ENCODE results near the gene AFF3.
"Not testable (repeated sequence)": the region's sequence is repeated elsewhere in the genome, so short reads cannot be mapped to it uniquely, and the experiment has no call there.

AFF3 gene

DNA sequence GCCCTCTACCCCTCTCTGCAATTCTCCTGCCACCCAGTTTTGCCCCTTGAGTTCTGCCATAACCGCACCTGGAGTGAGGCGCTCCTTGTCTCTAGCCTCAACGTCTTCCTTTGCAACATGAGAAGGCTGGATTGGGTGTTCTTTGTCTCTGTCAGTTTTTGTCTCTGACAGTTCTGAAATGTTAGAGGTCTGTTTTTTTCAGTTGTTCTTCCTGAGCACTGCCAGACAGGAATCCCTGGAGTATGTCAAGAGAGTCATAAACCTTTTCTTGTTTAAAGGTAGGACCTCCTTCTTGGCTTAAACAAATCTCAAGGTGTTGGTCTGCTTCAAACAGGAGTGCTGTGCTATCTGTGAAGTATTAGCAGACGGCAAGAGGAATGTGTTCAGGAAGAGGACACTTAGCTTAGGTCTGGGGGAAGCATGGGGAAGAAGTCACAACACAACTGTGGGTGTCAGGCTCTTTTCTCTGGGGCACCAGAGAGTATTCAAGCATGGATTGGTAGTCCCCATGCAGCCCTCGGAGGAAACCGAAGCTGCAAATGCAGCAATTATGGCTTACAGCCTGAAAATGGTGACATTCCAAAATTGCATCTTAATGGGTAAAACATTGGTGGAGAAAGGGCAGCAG is 32.3 kb downstream of the AFF3 start:
- H3K27ac ChIP-seq, result no peak overlapping the region
- ChIA-PET POLR2A (ENCODE audit: low non-redundant PET) (no interaction called here), CTCF (no interaction called here)
- TF ChIP-seq CTCF (conservative IDR thresholded peaks at IDR 0.05; ENCODE audit: low read depth), result no peak
- DNase-seq (ENCODE audit: low spot score), result no peak

DNA sequence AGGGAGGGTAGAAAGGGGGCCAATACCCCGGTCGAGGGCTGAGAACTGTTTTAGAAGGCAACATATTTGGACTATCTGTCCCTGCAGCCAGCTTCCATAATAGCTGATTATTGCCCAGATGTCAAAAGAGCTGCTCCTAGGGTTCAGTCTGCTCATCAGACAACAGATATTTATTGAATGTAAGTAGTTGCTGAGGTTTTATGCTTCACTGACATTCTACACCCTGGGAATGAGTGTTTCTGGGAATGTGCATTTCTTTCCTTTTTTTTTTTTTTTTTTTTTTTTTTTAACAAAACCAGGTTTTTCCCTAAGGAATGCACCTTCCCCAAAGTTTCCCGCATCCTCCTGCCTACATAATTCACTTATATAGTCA is 33.8 kb downstream of the AFF3 start:
- DNase-seq (ENCODE audit: low spot score); POLR2A ChIA-PET (ENCODE audit: low non-redundant PET); CTCF ChIA-PET; H3K27ac ChIP-seq: not testable (repeated sequence)

DNA sequence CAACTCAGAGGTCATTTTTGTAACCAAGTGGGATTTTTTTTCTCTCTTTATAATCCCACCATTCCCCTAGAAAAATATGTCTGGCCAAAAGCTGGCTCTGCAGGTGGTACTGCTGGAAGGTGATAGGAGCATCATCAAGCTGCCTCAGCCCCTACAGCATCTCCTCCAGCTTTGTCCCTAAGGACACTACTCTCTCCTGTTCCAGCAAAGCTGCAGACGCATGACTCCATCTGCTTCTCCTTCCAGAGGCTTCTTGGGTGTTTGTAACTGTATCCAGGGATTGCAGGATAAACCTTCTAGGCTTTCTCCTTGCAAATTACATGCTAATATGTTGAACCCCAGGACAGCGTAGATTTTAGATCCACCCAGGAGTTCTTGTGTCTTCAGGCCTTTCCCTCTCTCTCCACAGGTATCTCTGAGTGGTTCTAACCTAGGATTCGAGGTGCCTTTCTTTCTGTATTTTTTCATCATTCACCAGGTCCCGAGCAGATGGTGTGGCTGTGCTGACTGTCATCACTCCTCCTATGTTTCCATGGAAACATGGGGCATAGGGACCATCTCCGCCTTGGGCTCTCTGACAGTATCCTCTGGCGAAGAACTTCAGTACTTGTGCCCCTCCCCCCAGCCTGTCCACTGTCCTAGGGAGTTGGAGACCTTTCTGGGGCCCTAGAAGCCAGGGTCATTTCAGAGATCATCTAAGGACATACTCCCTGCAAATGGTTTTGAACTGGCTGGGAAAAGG is 34.3 kb downstream of the AFF3 start:
- no peak for DNase-seq (ENCODE audit: low spot score)
- CTCF ChIA-PET, result interaction anchor here (0.6 kb wide), 1 partner anchor 108 kb away, joined by 3 read pairs; no protein-coding TSS in a partner anchor
- POLR2A ChIA-PET (ENCODE audit: low non-redundant PET), result no interaction called here
- no peak overlapping the region for H3K27ac ChIP-seq
- no peak for TF ChIP-seq CTCF (conservative IDR thresholded peaks at IDR 0.05; ENCODE audit: low read depth)

DNA sequence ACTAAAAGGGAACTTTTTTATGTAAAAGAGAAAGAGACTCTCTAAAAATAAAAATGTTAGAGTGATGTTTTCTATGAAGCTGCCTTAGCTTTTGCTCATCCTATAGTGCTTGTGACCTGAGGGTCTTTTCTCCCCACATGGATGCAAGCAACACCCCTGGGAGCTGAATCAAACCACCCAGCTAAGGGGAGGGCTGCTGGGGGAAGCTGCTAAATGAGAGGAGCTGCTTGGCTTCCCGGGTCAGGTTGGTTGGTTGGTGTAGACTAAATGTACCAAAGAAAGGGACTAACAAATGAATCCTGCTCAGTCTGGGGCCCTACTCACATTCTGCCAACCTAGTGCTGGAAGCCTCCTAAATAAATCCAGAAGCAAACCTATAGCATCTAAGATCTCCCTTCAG is 35.0 kb downstream of the AFF3 start:
- H3K27ac ChIP-seq, result no peak overlapping the region
- POLR2A ChIA-PET (ENCODE audit: low non-redundant PET), result no interaction called here
- no peak for DNase-seq (ENCODE audit: low spot score)
- no peak for TF ChIP-seq CTCF (conservative IDR thresholded peaks at IDR 0.05; ENCODE audit: low read depth)
- CTCF ChIA-PET, result interaction anchor here (0.6 kb wide), 1 partner anchor 108 kb away, joined by 3 read pairs; no protein-coding TSS in a partner anchor

DNA sequence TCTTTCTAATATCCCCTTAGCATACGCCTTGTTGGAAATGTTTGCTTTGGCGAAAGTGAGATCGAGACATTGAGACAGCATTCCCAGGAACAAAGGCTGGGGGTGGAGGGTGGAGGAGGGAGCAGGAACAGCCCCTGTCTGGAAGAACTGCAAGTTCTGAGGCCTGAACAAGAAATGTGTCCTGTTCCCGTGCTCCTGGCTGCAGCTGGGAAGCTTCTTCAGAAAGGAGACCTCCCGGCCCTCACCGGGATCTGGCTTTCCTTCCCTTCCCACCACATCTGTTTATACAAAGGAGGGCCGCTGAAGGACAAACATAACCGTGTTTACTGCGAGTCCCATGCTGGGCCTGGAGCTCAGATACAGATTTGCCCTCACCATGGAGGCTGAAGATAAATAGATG is 35.9 kb downstream of the AFF3 start:
- H3K27ac ChIP-seq, result no peak overlapping the region
- POLR2A ChIA-PET (ENCODE audit: low non-redundant PET), result no interaction called here
- CTCF ChIA-PET, result no interaction called here
- no peak for DNase-seq (ENCODE audit: low spot score)
- TF ChIP-seq CTCF (conservative IDR thresholded peaks at IDR 0.05; ENCODE audit: low read depth), result no peak

GRCh38 chr2:100105678-100106054 is 36.7 kb downstream of the AFF3 start:
- no peak overlapping the region for H3K27ac ChIP-seq
- no peak for TF ChIP-seq CTCF (conservative IDR thresholded peaks at IDR 0.05; ENCODE audit: low read depth)
- CTCF ChIA-PET, result interaction anchor here (0.6 kb wide), 2 partner anchors 24 to 208 kb away, joined by 3 read pairs; no protein-coding TSS in a partner anchor
- no peak for DNase-seq (ENCODE audit: low spot score)
- POLR2A ChIA-PET (ENCODE audit: low non-redundant PET), result no interaction called here
